Activated CD4-positive, alpha-beta memory T cell treated with anti-CD3 and anti-CD28 coated beads for 36 hours (primary cell): ENCODE measurements around the gene SH3BP2. TPM values are rescaled to one million over a fixed set of nuclear protein-coding genes. Genes with fewer than 3 reads are reported as not detected.

Source experiments
- CTCF ChIA-PET: fragments of 350-600 bp; sonication (Branson Sonifier 250); formaldehyde crosslinking; loops from one replicate; lab custom pipeline; 2021; ENCODE audit warnings: antibody characterized with exemption, inconsistent platforms; lab: Charles Lee
- POLR2A ChIA-PET: fragments of 350-600 bp; sonication (Branson Sonifier 250); formaldehyde crosslinking; loops from one replicate; lab custom pipeline; 2021; ENCODE audit warnings: antibody characterized with exemption; lab: Charles Lee
- DNase-seq: peaks from one replicate; pipeline ENCODE4 v3.0.0-alpha.2; 2020
- H3K27ac Mint-ChIP-seq: one replicate; pipeline ENCODE4 v1.8.0; 2021; ENCODE audit warnings: mixed read lengths
- H3K27me3 Mint-ChIP-seq: one replicate; pipeline ENCODE4 v1.8.0; 2021; ENCODE audit warnings: mixed read lengths
- H3K36me3 Mint-ChIP-seq: one replicate; pipeline ENCODE4 v1.8.0; 2021; ENCODE audit warnings: mixed read lengths
- H3K4me1 Mint-ChIP-seq: one replicate; pipeline ENCODE4 v1.8.0; 2021; ENCODE audit warnings: low read depth, mixed read lengths
- H3K4me3 Mint-ChIP-seq: one replicate; pipeline ENCODE4 v1.8.0; 2021; ENCODE audit warnings: mild to moderate bottlenecking, mixed read lengths
- H3K9me3 Mint-ChIP-seq: one replicate; pipeline ENCODE4 v1.8.0; 2021; ENCODE audit warnings: mixed read lengths
- intact Hi-C: fragments of 100-400 bp; cut with micrococcal nuclease; formaldehyde crosslinking; loops from one replicate; pipeline ENCODE4 v1.15.1; 2023
- total RNA-seq, 2 experiments: library from RNA; stranded (reverse); gene quantifications; one replicate each; pipeline ENCODE4 v1.2.3, GENCODE V29; 2021

The SH3BP2 gene
- total RNA-seq, 2 experiments from 2014 or later = 55.9 to 62.8 TPM

DNA sequence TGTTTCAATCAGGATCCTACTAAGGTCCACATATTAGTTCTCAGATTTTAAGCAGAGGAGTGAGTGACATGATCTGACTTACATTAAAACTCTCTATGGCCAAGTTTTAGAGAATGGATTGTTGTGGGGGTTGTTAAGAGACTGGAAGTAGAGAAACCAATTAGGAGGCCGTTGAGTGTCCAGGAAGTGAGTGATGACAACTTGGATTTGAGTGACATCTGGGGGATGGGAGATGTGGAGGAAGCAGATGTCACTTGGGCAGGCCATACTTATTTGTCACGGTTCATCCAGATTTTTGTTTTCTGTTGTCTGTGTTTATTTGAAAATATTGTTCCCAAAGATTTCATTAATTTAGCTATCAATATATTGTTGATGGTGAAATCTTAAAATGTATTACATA, 79.0 kb downstream of the SH3BP2 start:
- Mint-ChIP-seq H3K27me3 (no peaks in the 10 kb centered on the region), H3K9me3 (no peaks in the 10 kb centered on the region), H3K4me3 (no peak overlapping the region), H3K4me1 (peaks cover 57% of the 10 kb centered on the region), H3K36me3 (peaks cover 5% of the 10 kb centered on the region), H3K27ac (peak overlapping the region; percentile 31)
- ChIA-PET CTCF (interaction anchor here (1.5 kb wide), 1 partner anchor 24 kb away, joined by 3 read pairs; no protein-coding TSS in a partner anchor), POLR2A (interaction anchor here (0.8 to 1.1 kb wide), 2 partner anchors 9 to 78 kb away, joined by 3 read pairs; no protein-coding TSS in a partner anchor)
- intact Hi-C loops = no loop called here
- no peak for DNase-seq

DNA sequence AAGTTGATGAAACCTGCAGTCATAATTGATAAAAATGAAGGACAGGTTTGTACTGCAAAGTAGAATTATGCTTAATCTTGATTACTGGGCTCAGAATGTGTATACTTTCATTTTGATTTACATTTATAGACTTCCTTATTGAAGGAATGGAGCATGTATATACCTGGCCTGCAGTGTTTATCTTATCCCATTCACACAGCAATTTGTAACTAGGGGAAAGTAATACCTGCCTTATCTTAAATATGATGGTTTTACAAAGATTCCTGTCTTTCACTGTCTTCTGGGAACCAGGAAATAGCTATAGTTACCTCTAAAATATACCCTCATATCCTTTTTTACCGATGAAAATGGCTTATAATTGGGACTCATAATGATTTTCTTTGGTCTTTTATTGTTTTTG, 80.4 kb downstream of the SH3BP2 start:
- POLR2A ChIA-PET = interaction anchor here (0.6 kb wide), 1 partner anchor 54 kb away, joined by 3 read pairs; no protein-coding TSS in a partner anchor
- H3K36me3 Mint-ChIP-seq = peaks cover 8% of the 10 kb centered on the region

GRCh38 chr4:2874861-2875260, 82.0 kb downstream of the SH3BP2 start:
- POLR2A ChIA-PET = no interaction called here
- H3K4me1 Mint-ChIP-seq = peaks cover 54% of the 10 kb centered on the region

More for the DNA sequence above, 80.4 kb downstream of the SH3BP2 start:
- no peak overlapping the region for H3K4me3 Mint-ChIP-seq
- H3K9me3 Mint-ChIP-seq = no peaks in the 10 kb centered on the region
- peaks cover 63% of the 10 kb centered on the region for H3K4me1 Mint-ChIP-seq
- no peaks in the 10 kb centered on the region for H3K27me3 Mint-ChIP-seq
- no peak for DNase-seq
- CTCF ChIA-PET = interaction anchor here (1.3 kb wide), 1 partner anchor 110 kb away, joined by 3 read pairs; no protein-coding TSS in a partner anchor
- intact Hi-C loops = no loop called here
- H3K27ac Mint-ChIP-seq = no peak overlapping the region

DNA sequence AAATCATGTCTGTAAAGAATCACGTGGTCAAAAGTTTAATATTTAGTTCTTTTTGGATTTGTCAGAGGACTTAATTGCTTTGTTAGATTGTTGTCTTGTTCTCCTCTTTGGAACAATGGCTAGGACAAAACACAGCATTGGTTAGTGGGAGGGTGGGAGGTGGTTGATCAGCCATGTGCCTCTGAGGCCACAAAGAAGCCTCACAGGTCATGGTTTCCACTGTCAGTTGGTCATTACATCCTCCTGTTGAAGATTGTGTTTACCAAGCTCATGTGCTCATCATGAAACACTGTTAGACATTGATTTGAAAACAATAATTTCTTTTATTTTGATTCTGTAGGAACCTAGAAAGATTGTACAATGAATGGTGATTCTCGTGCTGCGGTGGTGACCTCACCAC, 82.7 kb downstream of the SH3BP2 start:
- peak overlapping the region; percentile 15 for H3K27ac Mint-ChIP-seq
- H3K27me3 Mint-ChIP-seq = no peaks in the 10 kb centered on the region
- H3K4me1 Mint-ChIP-seq = peaks cover 50% of the 10 kb centered on the region
- peaks cover 16% of the 10 kb centered on the region for H3K36me3 Mint-ChIP-seq
- CTCF ChIA-PET = no interaction called here
- intact Hi-C loops = no loop called here
- DNase-seq = no peak
- H3K4me3 Mint-ChIP-seq = no peak overlapping the region
- POLR2A ChIA-PET = no interaction called here
- no peaks in the 10 kb centered on the region for H3K9me3 Mint-ChIP-seq

More at GRCh38 chr4:2874861-2875260, 82.0 kb downstream of the SH3BP2 start:
- Mint-ChIP-seq H3K36me3 (peaks cover 13% of the 10 kb centered on the region), H3K4me3 (no peak overlapping the region), H3K27me3 (no peaks in the 10 kb centered on the region), H3K27ac (no peak overlapping the region), H3K9me3 (no peaks in the 10 kb centered on the region)
- intact Hi-C loops = no loop called here
- no peak for DNase-seq
- CTCF ChIA-PET = interaction anchor here (0.7 kb wide), 1 partner anchor 140 kb away, joined by 3 read pairs; no protein-coding TSS in a partner anchor

- Mint-ChIP-seq H3K36me3 (peaks cover 18% of the 10 kb centered on the region), H3K27ac (peak overlapping the region; percentile 76), H3K9me3 (no peaks in the 10 kb centered on the region), H3K4me1 (peaks cover 35% of the 10 kb centered on the region), H3K4me3 (no peak overlapping the region), H3K27me3 (no peaks in the 10 kb centered on the region)
- peak; percentile 67 for DNase-seq
- ChIA-PET CTCF (interaction anchor here (1.6 kb wide), 1 partner anchor 60 kb away, joined by 3 read pairs; no protein-coding TSS in a partner anchor), POLR2A (interaction anchor here (1.2 to 1.6 kb wide), 3 partner anchors 33 to 92 kb away, joined by 3 to 6 read pairs (median 3); no protein-coding TSS in a partner anchor)
- intact Hi-C loops = loop anchor here (1.0 kb wide), 1 partner anchor 32 kb away; no protein-coding TSS in a partner anchor
Observed at GRCh38 chr4:2878346-2878745, 85.5 kb downstream of the SH3BP2 start.

- H3K27me3 Mint-ChIP-seq = no peaks in the 10 kb centered on the region
- no peak overlapping the region for H3K4me3 Mint-ChIP-seq
- DNase-seq = no peak
- ChIA-PET CTCF (no interaction called here), POLR2A (interaction anchor here (1.0 to 1.6 kb wide), 3 partner anchors 12 to 93 kb away, joined by 3 to 4 read pairs (median 3); no protein-coding TSS in a partner anchor)
- no peaks in the 10 kb centered on the region for H3K9me3 Mint-ChIP-seq
- peak overlapping the region; percentile 76 for H3K27ac Mint-ChIP-seq
- H3K36me3 Mint-ChIP-seq = peaks cover 18% of the 10 kb centered on the region
- intact Hi-C loops = no loop called here
- H3K4me1 Mint-ChIP-seq = peaks cover 35% of the 10 kb centered on the region
Observed at GRCh38 chr4:2879026-2879425, 86.1 kb downstream of the SH3BP2 start.

DNA sequence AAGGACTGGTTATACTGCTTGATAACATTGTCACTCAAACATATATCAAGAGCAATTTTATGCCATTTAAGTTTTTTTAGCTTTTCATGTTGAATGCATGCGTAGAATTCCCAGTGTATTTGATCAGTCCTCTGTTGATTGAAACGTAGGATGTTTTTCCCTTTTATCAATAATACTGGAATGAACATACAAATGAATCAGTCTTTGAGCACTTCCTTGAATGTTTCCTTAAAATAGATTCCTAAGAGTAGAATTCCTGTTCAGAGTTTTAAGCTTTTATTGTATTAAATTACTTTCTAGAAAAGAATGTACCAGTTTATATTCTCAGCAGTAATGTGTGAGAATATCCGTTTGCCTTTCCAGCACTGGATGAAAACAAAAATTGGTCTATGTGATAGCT, 88.5 kb downstream of the SH3BP2 start:
- Mint-ChIP-seq H3K9me3 (no peaks in the 10 kb centered on the region), H3K27ac (no peak overlapping the region), H3K4me1 (peaks cover 23% of the 10 kb centered on the region), H3K4me3 (no peak overlapping the region), H3K36me3 (peaks cover 26% of the 10 kb centered on the region), H3K27me3 (no peaks in the 10 kb centered on the region)
- ChIA-PET POLR2A (no interaction called here), CTCF (interaction anchor here (1.0 kb wide), 1 partner anchor 117 kb away, joined by 5 read pairs; no protein-coding TSS in a partner anchor)
- intact Hi-C loops = no loop called here
- no peak for DNase-seq

DNA sequence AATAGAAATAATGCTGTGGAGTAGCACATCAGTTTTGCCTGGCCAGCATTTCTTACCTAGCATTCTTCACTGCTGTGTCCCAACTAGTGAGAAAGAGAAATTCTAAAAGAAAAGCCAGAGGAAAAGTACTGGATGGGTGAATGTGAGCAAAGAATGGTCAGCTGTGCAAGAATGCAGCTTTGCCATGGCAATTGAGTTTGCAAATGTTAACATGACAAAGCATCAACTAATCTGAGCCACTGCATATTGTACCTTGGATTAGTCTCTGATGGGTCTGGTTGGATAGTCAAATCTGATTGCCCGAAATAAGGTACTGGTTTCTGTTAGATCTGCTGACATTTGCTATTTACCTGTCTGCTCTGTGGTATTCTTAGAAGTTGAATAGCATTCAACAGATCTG, 89.5 kb downstream of the SH3BP2 start:
- no peaks in the 10 kb centered on the region for H3K27me3 Mint-ChIP-seq
- peaks cover 19% of the 10 kb centered on the region for H3K4me1 Mint-ChIP-seq
- H3K9me3 Mint-ChIP-seq = no peaks in the 10 kb centered on the region
- H3K36me3 Mint-ChIP-seq = peaks cover 31% of the 10 kb centered on the region
- ChIA-PET POLR2A (interaction anchor here (0.6 kb wide), 2 partner anchors 70 to 162 kb away, joined by 3 to 5 read pairs; no protein-coding TSS in a partner anchor), CTCF (no interaction called here)
- no peak for DNase-seq
- intact Hi-C loops = no loop called here
- H3K27ac Mint-ChIP-seq = no peak overlapping the region
- no peak overlapping the region for H3K4me3 Mint-ChIP-seq

DNA sequence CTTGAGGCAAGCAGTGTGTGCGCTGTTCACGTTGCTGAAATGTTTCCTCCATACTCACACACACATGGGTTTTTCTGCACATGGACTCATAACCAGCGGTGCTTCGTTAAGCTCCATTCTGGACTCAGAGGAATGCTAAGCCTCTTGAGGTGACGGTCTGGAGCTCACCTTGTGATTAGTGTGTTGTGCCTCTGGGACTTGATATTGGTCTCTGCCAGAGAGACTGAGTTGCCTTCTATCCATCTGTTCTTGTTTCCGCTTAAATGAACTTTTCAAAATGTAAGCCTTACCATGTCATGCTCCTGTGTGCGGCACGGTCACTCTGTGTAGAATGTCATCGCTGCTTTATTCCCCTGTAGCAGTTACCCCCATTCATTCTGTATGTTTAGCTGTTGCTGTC, 93.3 kb downstream of the SH3BP2 start:
- CTCF ChIA-PET = no interaction called here
- Mint-ChIP-seq H3K4me1 (no peaks in the 10 kb centered on the region), H3K27ac (no peak overlapping the region), H3K4me3 (no peak overlapping the region), H3K27me3 (no peaks in the 10 kb centered on the region), H3K9me3 (no peaks in the 10 kb centered on the region), H3K36me3 (peaks cover 27% of the 10 kb centered on the region)
- POLR2A ChIA-PET = no interaction called here
- no peak for DNase-seq
- intact Hi-C loops = no loop called here

DNA sequence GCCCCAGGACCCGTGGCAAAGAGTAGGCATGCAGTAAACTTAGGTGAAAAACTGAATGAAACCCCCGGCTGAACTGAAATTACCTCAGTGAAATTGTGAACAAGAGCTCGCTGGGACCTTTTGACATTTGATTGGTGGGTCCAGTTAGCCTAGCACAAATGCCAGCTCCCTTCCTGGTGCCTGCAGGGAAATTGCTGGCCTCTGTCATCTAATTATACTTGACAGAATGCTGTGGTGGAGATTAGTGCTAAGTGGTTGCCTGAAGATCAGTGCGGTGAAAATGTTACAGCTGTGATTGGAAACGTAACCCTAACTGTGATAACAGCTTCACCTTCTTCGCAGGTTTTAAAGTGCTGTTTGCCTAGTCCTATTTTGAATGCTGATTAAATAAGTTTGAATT, 93.7 kb downstream of the SH3BP2 start:
- ChIA-PET CTCF (no interaction called here), POLR2A (no interaction called here)
- H3K27me3 Mint-ChIP-seq = no peaks in the 10 kb centered on the region
- intact Hi-C loops = no loop called here
- H3K36me3 Mint-ChIP-seq = peaks cover 28% of the 10 kb centered on the region
- H3K4me3 Mint-ChIP-seq = no peak overlapping the region
- H3K27ac Mint-ChIP-seq = no peak overlapping the region
- no peaks in the 10 kb centered on the region for H3K4me1 Mint-ChIP-seq
- no peak for DNase-seq
- H3K9me3 Mint-ChIP-seq = no peaks in the 10 kb centered on the region

DNA sequence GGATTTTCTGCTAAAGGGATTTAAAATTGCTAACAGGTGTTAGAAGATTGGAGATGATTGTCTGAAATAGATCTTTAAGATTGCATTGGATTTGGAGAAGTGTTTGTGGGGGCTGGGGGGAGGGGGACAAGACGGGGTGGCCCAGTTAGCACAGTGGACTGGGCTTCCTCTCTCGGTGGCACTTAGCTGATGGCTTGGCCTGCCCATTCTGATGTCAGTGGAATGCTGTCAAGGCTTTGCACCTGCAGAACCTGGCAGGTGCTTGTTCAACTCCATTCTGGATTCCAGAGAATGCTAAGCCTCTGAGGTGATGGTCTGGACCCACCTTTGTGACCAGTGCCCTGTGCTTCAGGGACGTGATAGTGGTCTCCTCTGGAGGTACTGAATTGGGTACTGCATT, 94.5 kb downstream of the SH3BP2 start:
- ChIA-PET CTCF (no interaction called here), POLR2A (no interaction called here)
- Mint-ChIP-seq H3K9me3 (no peaks in the 10 kb centered on the region), H3K36me3 (peaks cover 30% of the 10 kb centered on the region), H3K27ac (no peak overlapping the region), H3K27me3 (no peaks in the 10 kb centered on the region), H3K4me3 (no peak overlapping the region), H3K4me1 (no peaks in the 10 kb centered on the region)
- intact Hi-C loops = no loop called here
- DNase-seq = no peak

- intact Hi-C loops = no loop called here
- Mint-ChIP-seq H3K9me3 (no peaks in the 10 kb centered on the region), H3K4me3 (no peak overlapping the region), H3K27ac (no peak overlapping the region), H3K4me1 (no peaks in the 10 kb centered on the region), H3K36me3 (peaks cover 31% of the 10 kb centered on the region), H3K27me3 (no peaks in the 10 kb centered on the region)
- CTCF ChIA-PET = interaction anchor here (0.7 kb wide), 1 partner anchor 241 kb away, joined by 3 read pairs; no protein-coding TSS in a partner anchor
- no peak for DNase-seq
- POLR2A ChIA-PET = no interaction called here
Observed at GRCh38 chr4:2888886-2889285, 96.0 kb downstream of the SH3BP2 start.
